ENCODE data around the gene MANSC4. TPM values are rescaled to one million over a fixed set of nuclear protein-coding genes. Genes with fewer than 3 reads are reported as not detected.

Gene MANSC4
- total and polyA plus RNA-seq, 10 of the 15 experiments (the other 5 are each of a cell fraction or from before 2014, with no cell fraction given), result 0.18 to 0.21 (median 0.19) TPM; not detected in 7

DNA sequence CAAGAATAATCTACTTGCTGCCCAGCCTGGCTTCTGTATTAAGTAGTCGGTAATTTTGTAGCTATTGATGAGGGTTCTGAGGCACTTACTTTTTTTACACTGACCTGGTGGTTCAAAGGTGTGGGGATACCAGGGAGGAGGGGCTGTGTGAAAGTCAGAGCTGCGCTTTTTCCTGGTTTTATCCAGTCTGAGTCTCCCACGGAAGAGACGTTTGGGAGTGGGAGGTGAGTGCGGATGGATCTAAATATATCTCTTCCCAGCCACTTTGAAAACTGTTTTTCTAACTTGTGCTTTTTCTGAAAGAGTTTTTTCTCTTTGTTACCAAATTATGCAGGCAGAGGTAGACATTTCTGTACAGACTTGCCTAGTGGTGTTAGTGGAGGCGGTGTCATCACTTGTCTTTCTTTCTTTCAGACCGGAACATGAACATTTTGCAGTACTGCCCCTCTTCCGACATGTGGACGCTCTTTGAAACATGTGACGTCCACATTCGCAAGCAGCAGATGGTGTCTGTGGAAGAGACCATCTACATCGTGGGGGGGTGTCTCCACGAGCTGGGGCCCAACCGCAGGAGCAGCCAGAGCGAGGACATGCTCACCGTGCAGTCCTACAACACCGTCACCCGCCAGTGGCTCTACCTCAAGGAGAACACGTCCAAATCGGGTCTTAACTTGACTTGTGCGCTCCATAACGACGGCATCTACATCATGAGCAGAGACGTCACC, 17.4 kb upstream of the MANSC4 start (continued):
- TF ChIP-seq CEBPZ (IDR thresholded peaks at IDR 0.05; ENCODE audit: low read depth, low read length) (no peak), SREBF1 (IDR thresholded peaks at IDR 0.05; ENCODE audit: low read length) (no peak), NFIC (IDR thresholded peaks at IDR 0.05; ENCODE audit: low read depth, low read length) (no peak), TCF7 (IDR thresholded peaks at IDR 0.05; ENCODE audit: borderline replicate concordance) (no peak)

DNA sequence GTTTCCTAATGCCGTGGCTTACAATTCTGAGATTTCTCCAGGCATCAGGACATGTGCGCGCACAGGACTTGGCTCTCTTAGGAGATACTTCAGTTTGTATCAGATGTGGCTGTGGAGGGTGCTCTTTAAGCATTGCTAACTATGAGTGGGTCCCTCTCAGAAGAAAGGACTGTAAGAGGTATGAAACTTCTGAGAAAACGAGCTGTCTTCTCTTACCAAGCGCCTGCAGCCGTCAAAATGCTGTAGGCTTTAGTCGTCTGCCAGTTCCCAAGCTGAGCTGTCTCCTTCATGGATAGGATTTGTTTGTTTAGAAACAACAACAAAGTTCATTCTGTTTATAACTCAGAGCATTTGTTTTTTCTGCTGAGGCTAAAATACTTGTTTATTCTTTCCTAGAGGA, 16.1 kb upstream of the MANSC4 start:
- POLR2A ChIA-PET, result no interaction called here
- WGBS (ENCODE audit: insufficient coverage, insufficient replicate concordance, low lambda C conversion rate, missing lambda C conversion rate), result 92% methylated on average over 7 of the region's 7 CpGs
- Histone ChIP-seq H3K4me2 (ENCODE audit: control insufficient read depth, insufficient read depth) (no peak overlapping the region), H2AFZ (ENCODE audit: control insufficient read depth, low read depth, low read length) (no peak overlapping the region), H3K79me2 (ENCODE audit: control insufficient read depth, insufficient read depth, low read length) (no peaks in the 10 kb centered on the region), H3K9ac (ENCODE audit: control insufficient read depth, insufficient read depth, low read length) (no peak overlapping the region), H3K27ac (ENCODE audit: control insufficient read depth, insufficient read depth) (no peak overlapping the region), H3K4me3 (no peak overlapping the region), H3K4me1 (ENCODE audit: control insufficient read depth, insufficient read depth, low read length) (no peaks in the 10 kb centered on the region), H4K20me1 (ENCODE audit: control insufficient read depth, insufficient read depth) (no peaks in the 10 kb centered on the region), H3K27me3 (replicated peaks in 1 of 2; ENCODE audit: control insufficient read depth in 2 of 2, insufficient read depth in 2 of 2, low read length in 1 of 2) (no peaks in the 10 kb centered on the region), H3K36me3 (ENCODE audit: control insufficient read depth in 2 of 2, insufficient read depth in 2 of 2, low read length in 1 of 2) (peaks cover 0 to 32% of the 10 kb centered on the region in 2 experiments; a peak in 3 of 4 replicates), H3K9me3 (replicated peaks; ENCODE audit: control insufficient read depth, insufficient read depth, low read length) (no peaks in the 10 kb centered on the region)
- no TSS peak for BruUV-seq (replicated peaks)
- in situ Hi-C loops (cut with MboI), result no loop called here
- RAD21 ChIA-PET (ENCODE audit: unreplicated experiment), result no interaction called here
- CTCF ChIA-PET, result interaction anchor here (0.9 kb wide), 1 partner anchor 11 kb away, joined by 3 read pairs; no protein-coding TSS in a partner anchor
- intact Hi-C loops (cut with micrococcal nuclease; ENCODE audit: unreplicated experiment), result no loop called here
- ATAC-seq (no peak), FAIRE-seq (no peak), DNase-seq (ENCODE audit: low read depth, low spot score) (no peak)
- no peak for TF ChIP-seq POU2F2 (IDR thresholded peaks at IDR 0.05; ENCODE audit: borderline replicate concordance, low read depth, low read length)
- TF ChIP-seq CHD1 (IDR thresholded peaks at IDR 0.05; ENCODE audit: low read depth, low read length), result no peak
- TF ChIP-seq, protein P1, sequence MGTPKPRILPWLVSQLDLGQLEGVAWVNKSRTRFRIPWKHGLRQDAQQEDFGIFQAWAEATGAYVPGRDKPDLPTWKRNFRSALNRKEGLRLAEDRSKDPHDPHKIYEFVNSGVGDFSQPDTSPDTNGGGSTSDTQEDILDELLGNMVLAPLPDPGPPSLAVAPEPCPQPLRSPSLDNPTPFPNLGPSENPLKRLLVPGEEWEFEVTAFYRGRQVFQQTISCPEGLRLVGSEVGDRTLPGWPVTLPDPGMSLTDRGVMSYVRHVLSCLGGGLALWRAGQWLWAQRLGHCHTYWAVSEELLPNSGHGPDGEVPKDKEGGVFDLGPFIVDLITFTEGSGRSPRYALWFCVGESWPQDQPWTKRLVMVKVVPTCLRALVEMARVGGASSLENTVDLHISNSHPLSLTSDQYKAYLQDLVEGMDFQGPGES (IDR thresholded peaks at IDR 0.05), result no peak
- no peak for TF ChIP-seq MTA2 (IDR thresholded peaks at IDR 0.05; ENCODE audit: low read depth)
- no peak for TF ChIP-seq MXI1 (IDR thresholded peaks at IDR 0.05; ENCODE audit: low read depth, low read length)
- TF ChIP-seq, protein P2, sequence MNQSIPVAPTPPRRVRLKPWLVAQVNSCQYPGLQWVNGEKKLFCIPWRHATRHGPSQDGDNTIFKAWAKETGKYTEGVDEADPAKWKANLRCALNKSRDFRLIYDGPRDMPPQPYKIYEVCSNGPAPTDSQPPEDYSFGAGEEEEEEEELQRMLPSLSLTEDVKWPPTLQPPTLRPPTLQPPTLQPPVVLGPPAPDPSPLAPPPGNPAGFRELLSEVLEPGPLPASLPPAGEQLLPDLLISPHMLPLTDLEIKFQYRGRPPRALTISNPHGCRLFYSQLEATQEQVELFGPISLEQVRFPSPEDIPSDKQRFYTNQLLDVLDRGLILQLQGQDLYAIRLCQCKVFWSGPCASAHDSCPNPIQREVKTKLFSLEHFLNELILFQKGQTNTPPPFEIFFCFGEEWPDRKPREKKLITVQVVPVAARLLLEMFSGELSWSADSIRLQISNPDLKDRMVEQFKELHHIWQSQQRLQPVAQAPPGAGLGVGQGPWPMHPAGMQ (IDR thresholded peaks at IDR 0.05; ENCODE audit: borderline replicate concordance), result no peak
- TF ChIP-seq DPF2 (IDR thresholded peaks at IDR 0.05), result no peak
- SMC1A ChIA-PET (ENCODE audit: uncharacterized antibody, unreplicated experiment), result interaction anchor here (0.9 kb wide), 1 partner anchor 25 kb away, joined by 3 read pairs; no protein-coding TSS in a partner anchor

All from GM12878 (cell line).